Stimulated activated CD4-positive, alpha-beta T cell treated with anti-CD3 and anti-CD28 coated beads, Interleukin-4, amount 100 ng/mL, for 4 hours (primary cell): ENCODE results near the gene MEGF10.

ENCODE experiments used
- DNase-seq, 2 experiments: peaks; one replicate each; pipeline ENCODE4 v3.0.0-alpha.2; 2020

The MEGF10 gene

DNA sequence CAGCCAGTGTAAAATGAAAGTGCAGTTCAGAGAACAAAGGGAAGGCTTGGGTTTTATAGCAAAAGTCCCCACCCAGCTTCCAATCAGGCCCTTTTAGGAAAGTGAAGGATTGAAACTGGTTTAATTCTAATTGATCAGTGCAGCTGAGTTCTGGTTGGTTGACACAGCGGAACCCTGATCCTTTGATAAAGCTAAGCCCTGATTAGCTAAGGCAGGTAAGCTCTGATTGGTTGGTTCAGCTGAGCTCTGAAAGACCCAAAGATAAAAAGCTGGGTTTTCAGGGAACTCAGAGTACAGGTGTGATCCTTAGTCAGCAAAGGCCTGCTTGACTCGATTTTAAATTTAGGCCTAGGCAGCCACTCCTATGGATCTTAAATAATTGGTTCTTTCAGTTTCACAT, 156.0 kb downstream of the MEGF10 start:
- DNase-seq, result no peak

DNA sequence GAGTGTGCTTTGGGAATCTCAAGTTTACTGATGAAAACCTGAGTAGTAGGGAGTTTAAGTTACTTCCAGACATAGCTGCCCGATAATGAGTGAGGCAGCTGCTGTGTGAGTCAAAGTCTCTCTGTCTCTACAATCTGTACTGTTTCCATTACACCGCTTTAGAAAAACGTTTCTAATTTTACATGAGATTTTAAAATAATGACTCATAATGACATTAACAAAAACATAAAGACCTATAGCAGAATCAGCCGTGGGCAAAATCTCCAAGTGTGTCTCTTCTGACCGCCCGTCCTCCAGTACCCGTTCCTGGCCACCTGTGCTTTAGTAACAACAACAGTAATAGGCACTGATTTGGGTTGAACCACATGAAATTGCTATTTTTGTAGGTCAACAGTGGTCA, 157.2 kb downstream of the MEGF10 start:
- DNase-seq, result no peak

- DNase-seq, result no peak
These were observed 159.4 kb downstream of the MEGF10 start for GRCh38 chr5:127450046-127450445.

- no peak for DNase-seq
These were observed 160.5 kb downstream of the MEGF10 start for GRCh38 chr5:127451096-127451495.

DNA sequence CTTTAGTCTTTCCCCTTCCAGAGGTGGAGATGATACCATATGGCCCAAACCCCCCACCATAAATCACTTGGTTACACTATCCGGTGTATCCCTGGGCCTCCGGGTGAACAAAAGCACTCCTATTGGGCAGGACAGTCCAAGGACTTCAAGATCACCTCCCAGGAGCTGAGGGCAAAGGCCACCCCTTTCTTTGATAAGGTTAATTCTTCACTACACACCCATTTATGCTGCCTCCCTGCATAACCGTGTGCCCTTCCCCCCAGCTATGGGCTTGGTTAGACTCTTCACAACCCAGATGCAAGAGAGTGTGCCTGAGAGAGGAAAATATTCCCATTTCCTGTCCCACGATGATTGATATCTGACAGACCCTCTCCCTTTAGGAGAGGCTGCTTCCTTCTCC, 162.0 kb downstream of the MEGF10 start:
- no peak for DNase-seq

- DNase-seq, result no peak
These were observed 180.6 kb downstream of the MEGF10 start for GRCh38 chr5:127471211-127471610.

DNA sequence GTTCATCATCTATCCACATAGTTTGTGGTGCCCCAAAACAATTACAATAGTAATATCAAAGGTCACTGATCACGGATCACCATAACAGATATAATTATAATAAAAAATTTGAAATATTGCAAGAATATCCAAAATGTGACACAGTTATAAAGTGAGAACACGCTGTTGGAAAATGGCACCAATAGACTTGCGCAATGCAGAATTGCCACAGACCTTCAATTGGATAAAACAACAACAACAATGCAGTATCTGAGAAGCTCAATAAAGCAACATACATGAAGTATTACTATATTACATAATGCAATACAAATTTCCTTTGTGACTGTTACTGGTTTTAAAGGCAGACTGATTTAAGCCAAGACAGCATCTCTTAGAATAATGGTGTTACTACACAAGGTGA, 182.1 kb downstream of the MEGF10 start:
- DNase-seq, result no peak

DNA sequence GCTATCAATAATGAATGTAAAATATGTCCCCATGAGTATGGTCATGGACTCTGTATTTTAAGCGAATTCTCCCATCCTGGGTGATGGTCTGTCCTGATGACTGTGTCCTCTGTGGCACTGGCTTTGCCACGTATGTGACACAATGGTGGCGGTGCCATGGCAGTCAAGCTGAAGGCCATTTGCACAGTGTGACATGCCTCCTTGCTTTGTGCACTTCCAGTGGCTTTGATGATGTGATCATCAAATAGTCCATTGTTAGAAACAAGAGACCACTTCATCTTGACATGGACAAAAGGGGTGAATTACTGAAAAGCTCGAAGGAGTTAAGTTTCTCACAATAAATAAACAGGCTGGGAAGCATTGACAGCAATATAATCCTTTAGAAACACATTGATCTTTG, 195.9 kb downstream of the MEGF10 start:
- no peak for DNase-seq

- no peak for DNase-seq
These were observed 202.5 kb downstream of the MEGF10 start for GRCh38 chr5:127492854-127493738.

DNA sequence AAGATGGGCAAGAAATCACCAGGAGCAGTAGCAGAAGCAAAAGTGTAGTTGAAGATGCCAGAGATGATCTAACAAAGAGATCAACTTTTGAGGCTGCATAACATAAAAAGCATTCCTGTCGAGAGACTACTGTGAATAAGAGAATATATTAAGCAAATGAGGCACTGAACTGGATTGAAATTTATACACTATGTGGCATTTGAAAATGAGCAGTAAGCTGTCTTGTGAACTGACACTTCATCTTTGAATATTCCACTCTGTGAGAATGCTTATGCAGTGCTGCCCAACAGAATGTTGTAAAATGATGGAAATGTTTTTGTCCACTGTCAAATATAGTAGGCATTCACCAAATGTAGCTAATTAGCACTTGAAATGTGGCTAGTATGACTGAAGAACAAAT, 208.0 kb downstream of the MEGF10 start:
- DNase-seq, result no peak

DNA sequence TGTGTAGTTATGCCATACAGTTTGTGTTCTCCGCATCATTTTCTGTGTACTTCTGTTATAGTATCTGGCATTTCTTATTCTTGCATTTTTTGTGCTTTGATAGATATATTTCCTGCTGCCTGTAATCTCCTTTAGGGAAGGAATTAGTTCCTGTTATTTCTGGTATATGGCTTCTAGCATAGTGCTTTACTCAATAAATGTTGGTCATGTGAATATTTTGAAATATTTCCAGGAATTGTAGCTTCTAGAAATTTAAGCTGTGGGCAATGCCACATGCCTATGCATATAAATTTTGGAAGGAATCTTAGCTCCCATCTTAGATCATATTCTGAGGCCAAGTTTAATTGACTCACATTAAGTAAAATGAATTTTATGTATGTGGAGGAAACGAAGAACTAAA, 215.3 kb downstream of the MEGF10 start:
- no peak for DNase-seq

DNA sequence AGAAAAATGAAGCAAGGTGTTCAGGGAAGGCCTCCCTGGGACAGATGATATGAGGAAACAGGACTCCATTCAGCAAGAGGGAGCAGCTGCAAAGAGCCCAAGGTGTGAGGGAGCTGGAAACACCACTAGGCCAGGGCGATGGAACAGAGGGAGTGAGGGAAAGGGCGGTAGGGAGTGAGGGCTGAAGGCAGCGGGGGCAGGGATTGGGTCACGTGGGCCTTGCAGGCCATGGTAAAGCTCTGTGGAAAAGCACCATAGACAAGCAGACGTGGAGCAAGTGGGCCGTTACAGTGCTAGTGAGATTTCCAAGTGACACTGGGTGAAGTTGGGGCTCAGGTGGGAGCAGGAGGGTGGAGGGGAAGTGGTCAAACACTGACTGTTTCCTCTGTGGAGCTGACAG, 216.0 kb downstream of the MEGF10 start:
- DNase-seq, result no peak

GRCh38 chr5:127508644-127509373, 218.2 kb downstream of the MEGF10 start:
- no peak for DNase-seq
